ENCODE data around the gene MARCKSL1. TPM values are rescaled to one million over a fixed set of nuclear protein-coding genes. Genes with fewer than 3 reads are reported as not detected.

The MARCKSL1 gene
- total and polyA plus RNA-seq, 2 of the 13 experiments (the other 11 are each of a cell fraction or from before 2014, with no cell fraction given) = 81.9 to 155 TPM

DNA sequence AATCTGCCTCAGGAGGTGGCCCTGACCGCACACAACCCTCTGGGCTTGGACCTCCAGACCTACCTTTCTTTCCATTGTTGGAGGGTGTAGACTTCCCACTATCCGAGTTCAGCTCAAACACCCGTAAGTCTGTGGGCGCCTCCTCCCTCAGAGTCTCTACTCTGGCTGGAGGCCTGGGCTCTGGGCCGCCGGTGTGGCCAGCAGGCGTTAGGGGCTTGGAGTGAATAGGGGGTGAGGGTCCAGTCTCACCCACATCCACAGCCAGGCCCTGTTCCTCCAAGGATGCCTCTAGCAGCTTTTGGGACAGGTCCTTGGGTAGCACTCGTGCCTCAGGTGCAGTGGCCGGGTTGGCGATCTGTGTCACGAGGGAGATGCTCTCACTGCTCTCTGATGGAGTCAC is 40.2 kb upstream of the MARCKSL1 start:
- H3K36me3 ChIP-seq (replicated peaks in 1 of 2; ENCODE audit: control insufficient read depth in 1 of 2, insufficient read depth in 2 of 2, low read length in 2 of 2) = peaks cover 49 to 92% of the 10 kb centered on the region in 2 experiments
- WGBS (ENCODE audit: low lambda C conversion rate) = 95% methylated on average over 8 of the region's 11 CpGs

DNA sequence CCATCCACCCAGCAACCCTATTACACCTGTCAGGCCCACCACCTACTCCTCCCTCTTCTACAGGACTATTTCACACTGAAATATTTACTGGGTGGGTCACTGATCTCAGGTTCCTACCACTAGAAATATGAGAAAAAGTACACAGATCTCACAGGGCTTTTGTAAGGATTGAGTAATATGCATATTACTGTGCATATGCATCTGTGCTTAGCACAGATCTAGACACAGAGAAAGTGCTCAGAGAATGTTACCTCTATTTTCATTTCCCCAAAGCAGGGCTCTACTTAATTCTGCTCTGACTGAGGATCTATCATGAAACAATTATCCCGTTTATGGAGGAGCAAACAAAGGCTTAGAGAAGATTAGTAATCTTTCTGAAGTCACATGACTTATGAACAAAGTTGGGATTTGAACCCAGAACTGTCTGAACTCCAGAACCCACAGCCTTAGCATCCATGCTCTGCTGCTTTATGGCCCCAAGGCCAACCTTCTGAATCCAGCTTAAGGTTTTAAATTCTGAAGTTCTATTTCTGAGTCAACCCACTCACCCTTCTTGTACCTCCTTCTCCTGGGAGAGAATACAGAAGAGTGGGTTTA is 38.1 kb upstream of the MARCKSL1 start:
- ChIA-PET POLR2A (interaction anchor here (1.4 kb wide), 1 partner anchor 22 kb away, joined by 3 read pairs; no protein-coding TSS in a partner anchor), CTCF (ENCODE audit: low intra/inter-chr PET ratio, low total read pairs) (no interaction called here)
- no peaks in the 10 kb centered on the region for H3K9me3 ChIP-seq (ENCODE audit: low read length)
- H3K27ac ChIP-seq (ENCODE audit: extremely low read length, insufficient read depth, low read length) = no peak overlapping the region
- H3K27me3 ChIP-seq (ENCODE audit: control insufficient read depth in 1 of 2, insufficient read depth in 2 of 2, low read length in 2 of 2) = no peaks in the 10 kb centered on the region
- no peak overlapping the region for H2AFZ ChIP-seq (ENCODE audit: low read length)
- no peak overlapping the region for H3K9ac ChIP-seq (ENCODE audit: insufficient read depth, low read depth, low read length)
- DNase-seq (ENCODE audit: low spot score) (no peak), ATAC-seq (no peak), FAIRE-seq (no peak)
- in situ Hi-C loops (cut with HindIII; ENCODE audit: extremely low pct_ligation_motif_present, low pct_unique_long_range_greater_than_20kb) = no loop called here
- WGBS (ENCODE audit: low lambda C conversion rate) = 76% methylated on average over 1 of the region's 1 CpG
- peaks cover 40 to 76% of the 10 kb centered on the region in 2 experiments for H3K36me3 ChIP-seq (replicated peaks in 1 of 2; ENCODE audit: control insufficient read depth in 1 of 2, insufficient read depth in 2 of 2, low read length in 2 of 2)
- intact Hi-C loops (cut with micrococcal nuclease; ENCODE audit: unreplicated experiment) = no loop called here
- BruUV-seq (replicated peaks) = TSS peak; percentile 17
- H3K4me3 ChIP-seq (replicated peaks in 1 of 3; ENCODE audit: insufficient read depth in 1 of 3, low read depth in 2 of 3, low read length in 3 of 3) = no peak overlapping the region
- H4K20me1 ChIP-seq (ENCODE audit: insufficient read depth, low read length) = no peaks in the 10 kb centered on the region
- no peak for TF ChIP-seq MEIS1 (CRISPR knock-in tag; IDR thresholded peaks at IDR 0.05; ENCODE audit: borderline replicate concordance)
- no peak for TF ChIP-seq ZNF160 (CRISPR knock-in tag; IDR thresholded peaks at IDR 0.05)
- TF ChIP-seq NR2F1 (CRISPR knock-in tag; IDR thresholded peaks at IDR 0.05) = no peak
- no peak for TF ChIP-seq ZNF766 (CRISPR knock-in tag; IDR thresholded peaks at IDR 0.05; ENCODE audit: borderline replicate concordance)
- no peak for TF ChIP-seq FOXM1 (CRISPR knock-in tag; IDR thresholded peaks at IDR 0.05)
- no peak for TF ChIP-seq ZNF225 (CRISPR knock-in tag; IDR thresholded peaks at IDR 0.05)
- TF ChIP-seq ZNF333 (CRISPR knock-in tag; IDR thresholded peaks at IDR 0.05; ENCODE audit: borderline replicate concordance) = no peak
- no peak for TF ChIP-seq ZNF577 (CRISPR knock-in tag; IDR thresholded peaks at IDR 0.05; ENCODE audit: borderline replicate concordance, low read depth)
- no peak for TF ChIP-seq CEBPB (IDR thresholded peaks at IDR 0.05; ENCODE audit: borderline replicate concordance, low read depth, low read length)
- TF ChIP-seq, protein P1, sequence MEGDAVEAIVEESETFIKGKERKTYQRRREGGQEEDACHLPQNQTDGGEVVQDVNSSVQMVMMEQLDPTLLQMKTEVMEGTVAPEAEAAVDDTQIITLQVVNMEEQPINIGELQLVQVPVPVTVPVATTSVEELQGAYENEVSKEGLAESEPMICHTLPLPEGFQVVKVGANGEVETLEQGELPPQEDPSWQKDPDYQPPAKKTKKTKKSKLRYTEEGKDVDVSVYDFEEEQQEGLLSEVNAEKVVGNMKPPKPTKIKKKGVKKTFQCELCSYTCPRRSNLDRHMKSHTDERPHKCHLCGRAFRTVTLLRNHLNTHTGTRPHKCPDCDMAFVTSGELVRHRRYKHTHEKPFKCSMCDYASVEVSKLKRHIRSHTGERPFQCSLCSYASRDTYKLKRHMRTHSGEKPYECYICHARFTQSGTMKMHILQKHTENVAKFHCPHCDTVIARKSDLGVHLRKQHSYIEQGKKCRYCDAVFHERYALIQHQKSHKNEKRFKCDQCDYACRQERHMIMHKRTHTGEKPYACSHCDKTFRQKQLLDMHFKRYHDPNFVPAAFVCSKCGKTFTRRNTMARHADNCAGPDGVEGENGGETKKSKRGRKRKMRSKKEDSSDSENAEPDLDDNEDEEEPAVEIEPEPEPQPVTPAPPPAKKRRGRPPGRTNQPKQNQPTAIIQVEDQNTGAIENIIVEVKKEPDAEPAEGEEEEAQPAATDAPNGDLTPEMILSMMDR (CRISPR knock-in tag; IDR thresholded peaks at IDR 0.05) = no peak
- no peak for TF ChIP-seq KLF11 (CRISPR knock-in tag; IDR thresholded peaks at IDR 0.05)
- no peak for TF ChIP-seq TGIF2 (CRISPR knock-in tag; IDR thresholded peaks at IDR 0.05)
- no peak for TF ChIP-seq FOSL1 (CRISPR knock-in tag; IDR thresholded peaks at IDR 0.05; ENCODE audit: borderline replicate concordance)
- no peaks in the 10 kb centered on the region for H3K4me1 ChIP-seq (ENCODE audit: insufficient read depth, low read length)
- H3K79me2 ChIP-seq (ENCODE audit: insufficient read depth, low read length) = no peaks in the 10 kb centered on the region
- H3K4me2 ChIP-seq (ENCODE audit: low read depth, low read length) = no peak overlapping the region

More for the DNA sequence above, 40.2 kb upstream of the MARCKSL1 start:
- TF ChIP-seq ZNF136 (CRISPR knock-in tag; IDR thresholded peaks at IDR 0.05; ENCODE audit: low read depth) = no peak
- no peak for DNase-seq (ENCODE audit: low spot score)
- POLR2A ChIA-PET = interaction anchor here (0.6 to 1.5 kb wide), 2 partner anchors 25 to 83 kb away, joined by 3 to 5 read pairs; no protein-coding TSS in a partner anchor
- no peaks in the 10 kb centered on the region for H4K20me1 ChIP-seq (ENCODE audit: insufficient read depth, low read length)
- BruUV-seq (replicated peaks) = no TSS peak
- H2AFZ ChIP-seq (ENCODE audit: low read length) = no peak overlapping the region
- H3K27me3 ChIP-seq (ENCODE audit: control insufficient read depth in 1 of 2, insufficient read depth in 2 of 2, low read length in 2 of 2) = no peaks in the 10 kb centered on the region
- CTCF ChIA-PET (ENCODE audit: low intra/inter-chr PET ratio, low total read pairs) = no interaction called here
- no peaks in the 10 kb centered on the region for H3K4me1 ChIP-seq (ENCODE audit: insufficient read depth, low read length)
- intact Hi-C loops (cut with micrococcal nuclease; ENCODE audit: unreplicated experiment) = no loop called here
- no peaks in the 10 kb centered on the region for H3K9me3 ChIP-seq (ENCODE audit: low read length)
- no peaks in the 10 kb centered on the region for H3K79me2 ChIP-seq (ENCODE audit: insufficient read depth, low read length)
- no peak overlapping the region for H3K4me3 ChIP-seq (replicated peaks in 1 of 3; ENCODE audit: insufficient read depth in 1 of 3, low read depth in 2 of 3, low read length in 3 of 3)
- H3K4me2 ChIP-seq (ENCODE audit: low read depth, low read length) = no peak overlapping the region
- no peak for FAIRE-seq
- in situ Hi-C loops (cut with HindIII; ENCODE audit: extremely low pct_ligation_motif_present, low pct_unique_long_range_greater_than_20kb) = no loop called here
- no peak overlapping the region for H3K9ac ChIP-seq (ENCODE audit: insufficient read depth, low read depth, low read length)
- ATAC-seq = no peak
- no peak overlapping the region for H3K27ac ChIP-seq (ENCODE audit: extremely low read length, insufficient read depth, low read length)

Data from HepG2 (cell line).